ENCODE results near the gene ABL1. TPM values are rescaled to one million over a fixed set of nuclear protein-coding genes. Genes with fewer than 3 reads are reported as not detected.

ABL1 gene
- total RNA-seq, 1 donor from 2014 or later, result 72.6 TPM

GRCh38 chr9:130890870-130891687, 56.0 kb downstream of the ABL1 start:
- DNase-seq (ENCODE audit: low spot score), result no peak

- DNase-seq (ENCODE audit: low spot score), result no peak
Measured at GRCh38 chr9:130891688-130892476, 56.8 kb downstream of the ABL1 start.

- DNase-seq (ENCODE audit: low spot score), result no peak
Measured at GRCh38 chr9:130892477-130893304, 57.6 kb downstream of the ABL1 start.

DNA sequence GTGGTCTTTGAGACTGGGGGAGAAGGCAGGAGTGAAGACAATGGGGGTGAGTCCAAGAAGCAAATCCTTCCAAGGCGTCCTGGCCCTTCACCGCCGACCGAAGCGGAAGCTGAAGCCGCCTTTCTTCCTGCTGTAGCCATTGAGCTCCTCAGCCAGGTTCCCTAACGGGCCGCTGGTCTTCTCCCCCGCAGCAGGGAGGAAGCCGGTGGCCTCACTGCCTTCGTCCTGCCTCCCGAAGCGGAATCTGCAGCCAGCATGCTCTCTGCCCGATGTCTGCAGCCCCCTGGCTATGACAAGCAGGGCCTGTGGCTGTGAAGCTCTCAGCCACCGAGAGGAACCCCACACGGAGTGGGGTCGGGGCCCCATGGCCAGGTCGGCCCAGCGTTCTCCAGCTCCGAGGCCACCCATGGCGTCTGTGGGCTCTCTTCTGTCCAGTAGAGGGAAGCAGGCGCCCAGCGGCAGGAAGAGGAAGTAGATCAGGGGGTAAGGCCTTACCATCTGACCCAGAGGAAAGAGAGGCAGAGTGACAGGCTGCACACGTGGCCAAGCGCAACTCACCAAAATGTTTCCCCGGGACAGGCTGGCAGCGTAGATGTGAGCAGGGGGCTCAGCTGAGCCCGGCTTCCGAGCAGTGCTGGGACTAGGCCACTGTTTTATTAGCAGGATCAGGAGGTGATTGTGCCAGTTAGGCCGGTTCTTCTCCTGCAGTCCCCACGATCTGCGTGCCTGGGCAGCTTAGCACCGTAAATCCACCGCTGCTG, 58.5 kb downstream of the ABL1 start:
- DNase-seq (ENCODE audit: low spot score), result peak; percentile 62

DNA sequence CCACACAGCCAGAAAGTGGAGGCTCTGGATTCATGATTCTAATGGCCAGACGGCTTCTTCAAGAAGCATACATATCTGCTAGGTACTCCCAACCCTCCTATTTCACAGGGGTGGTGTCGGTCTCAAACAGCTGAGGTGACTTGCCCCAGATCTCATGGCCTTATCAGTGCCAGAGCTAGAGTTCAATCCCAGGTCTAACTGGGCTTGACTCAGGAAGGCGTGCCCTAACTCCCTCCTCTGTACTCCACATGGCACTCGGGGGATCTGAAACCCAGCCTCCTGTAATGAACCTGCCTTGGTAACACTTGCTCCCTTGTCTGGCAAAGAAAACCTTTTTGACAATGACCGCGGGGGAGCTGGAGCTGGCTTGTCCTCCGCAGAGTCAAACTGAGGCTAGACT, 59.5 kb downstream of the ABL1 start:
- DNase-seq (ENCODE audit: low spot score), result no peak

DNA sequence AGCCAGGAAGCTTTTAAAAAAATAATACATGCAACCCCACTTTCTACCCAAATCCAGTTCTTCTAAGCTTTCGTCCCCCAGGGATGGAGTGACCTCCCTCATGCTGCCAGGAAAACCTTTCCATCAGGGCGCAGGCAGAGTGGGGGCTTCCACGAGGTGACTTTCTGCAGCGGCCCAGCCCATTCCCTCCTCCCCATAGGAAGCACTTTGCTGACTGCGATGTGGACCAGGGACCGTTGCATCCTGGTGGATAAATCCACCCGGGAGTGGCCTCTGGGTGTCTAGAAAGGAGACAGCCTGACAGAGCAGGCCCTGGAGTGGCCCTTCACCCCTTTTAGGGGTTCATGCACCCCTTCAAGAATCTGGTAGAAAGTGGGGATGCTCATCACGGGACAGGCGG, 60.0 kb downstream of the ABL1 start:
- no peak for DNase-seq (ENCODE audit: low spot score)

GRCh38 chr9:130895481-130896232, 60.6 kb downstream of the ABL1 start:
- DNase-seq (ENCODE audit: low spot score), result no peak

- no peak for DNase-seq (ENCODE audit: low spot score)
Measured at GRCh38 chr9:130896233-130897014, 61.4 kb downstream of the ABL1 start, which contains the start of gene QRFP. Gene QRFP, minus strand, starts transcription at chr9:130896812. Its CDS starts 2,974 bp downstream, at chr9:130893838.

DNA sequence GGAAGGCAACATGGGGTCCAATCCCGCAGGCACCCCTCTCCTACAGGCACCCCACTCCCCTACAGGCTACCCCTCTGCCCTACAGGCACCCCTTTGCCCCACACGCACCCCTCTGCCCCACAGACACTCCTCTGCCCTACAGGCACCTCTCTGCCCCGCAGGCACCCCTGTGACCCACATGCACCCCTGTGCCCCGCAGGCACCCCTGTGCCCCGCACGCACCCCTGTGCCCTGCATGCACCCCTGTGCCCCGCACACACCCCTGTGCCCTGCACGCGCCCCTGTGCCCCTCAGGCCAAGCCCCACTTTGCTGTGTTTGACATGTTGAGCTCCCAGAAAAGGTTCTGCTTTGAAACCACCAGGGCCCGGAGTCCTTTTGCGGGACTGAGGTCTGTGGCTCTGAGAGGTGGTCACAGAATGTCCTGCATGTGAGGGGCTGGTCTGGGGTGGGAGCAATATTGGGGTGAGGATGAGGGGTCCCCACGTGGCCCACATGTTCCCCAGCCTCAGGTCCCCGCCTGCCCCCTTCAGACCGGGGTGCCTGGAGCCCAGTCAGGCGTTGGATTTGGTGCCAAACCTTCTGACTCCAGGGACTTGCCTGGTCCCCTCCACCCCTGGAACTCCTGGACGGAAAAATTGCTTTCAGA, 62.2 kb downstream of the ABL1 start:
- DNase-seq (ENCODE audit: low spot score), result no peak

- no peak for DNase-seq (ENCODE audit: low spot score)
Measured at GRCh38 chr9:130897848-130898551, 62.9 kb downstream of the ABL1 start.

GRCh38 chr9:130898552-130898852, 63.4 kb downstream of the ABL1 start:
- no peak for DNase-seq (ENCODE audit: low spot score)

DNA sequence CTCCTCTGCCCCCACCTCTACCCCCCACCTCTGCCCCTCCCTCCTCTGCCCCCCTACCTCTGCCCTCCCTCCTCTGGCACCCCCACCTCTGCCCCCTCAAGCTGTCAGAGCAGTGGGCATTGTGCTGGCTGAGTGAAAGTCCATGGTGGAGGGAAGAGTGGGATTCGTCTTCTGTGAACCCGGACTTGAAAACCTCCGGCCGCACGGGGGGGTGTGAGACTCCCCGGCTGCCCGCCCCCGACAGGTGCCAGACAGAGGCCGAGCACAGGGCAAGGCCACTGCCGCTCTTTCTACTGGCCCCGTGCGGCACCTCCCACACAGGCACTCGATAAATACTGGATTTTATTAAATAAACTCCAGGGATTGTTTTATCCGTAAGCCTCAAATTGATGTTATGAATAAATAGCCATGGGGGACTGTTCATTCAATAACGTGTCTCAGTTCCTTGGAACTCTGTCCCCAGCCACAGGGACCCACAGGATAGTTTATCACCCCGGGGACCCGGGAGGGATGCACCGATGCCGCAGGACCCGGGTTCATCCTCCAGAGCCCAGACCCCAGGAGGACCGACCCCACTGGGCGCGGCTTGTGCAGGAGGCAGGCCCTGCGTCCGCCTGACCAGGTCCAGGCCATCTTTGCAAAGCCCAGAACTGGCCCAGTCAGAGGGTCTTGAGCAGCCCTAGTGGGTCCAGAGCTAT, 64.1 kb downstream of the ABL1 start:
- DNase-seq (ENCODE audit: low spot score), result no peak

- DNase-seq (ENCODE audit: low spot score), result no peak
Measured at GRCh38 chr9:130900701-130901497, 65.8 kb downstream of the ABL1 start.

- no peak for DNase-seq (ENCODE audit: low spot score)
Measured at GRCh38 chr9:130901498-130902203, 66.6 kb downstream of the ABL1 start.

DNA sequence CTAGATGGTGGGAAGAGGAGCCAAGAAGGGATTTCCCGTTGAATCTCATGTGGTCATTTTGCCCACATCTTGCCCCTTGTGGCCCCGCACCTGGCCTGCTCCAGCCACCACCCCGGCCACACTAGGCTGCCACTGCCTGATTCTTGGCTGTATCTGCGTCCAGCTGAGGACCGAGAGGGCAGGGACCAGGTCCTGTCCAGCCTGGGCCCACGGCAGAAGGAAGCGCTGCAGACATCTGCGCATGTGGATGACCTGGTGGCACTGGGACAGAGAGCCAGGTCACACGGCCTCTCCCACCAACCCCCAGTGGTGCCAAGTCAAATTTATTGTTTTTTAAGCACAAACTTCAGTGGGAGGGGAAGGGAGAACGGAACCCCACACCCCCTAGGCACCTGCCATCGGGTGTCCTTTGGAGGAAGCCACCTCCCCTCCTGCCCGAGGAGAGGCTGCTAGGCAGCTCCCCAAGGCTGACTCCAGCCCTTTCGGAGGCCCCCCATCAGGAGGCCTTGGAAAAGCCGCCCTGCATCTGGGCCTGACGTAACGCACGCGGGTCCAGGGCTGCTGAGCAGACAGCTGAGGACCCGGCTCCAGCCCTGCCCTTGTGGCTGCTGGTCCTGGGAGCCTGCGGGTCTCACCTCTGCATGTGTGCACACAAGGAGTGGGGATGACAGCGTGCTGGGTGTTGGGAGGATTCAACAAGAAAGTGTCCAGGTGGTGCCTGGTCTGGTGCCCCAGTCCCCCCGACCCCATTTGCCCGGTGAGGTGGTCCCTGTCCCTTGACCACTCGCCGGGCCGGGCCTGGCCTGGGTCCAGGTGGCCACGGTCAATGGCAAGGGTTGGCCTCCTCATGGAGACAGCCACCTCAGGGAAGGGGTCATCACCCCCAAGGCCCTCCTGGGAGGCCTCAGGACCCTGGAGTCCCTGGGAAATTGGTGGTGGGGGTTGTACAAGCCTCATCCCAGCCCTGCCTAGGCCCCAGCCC, 67.4 kb downstream of the ABL1 start:
- DNase-seq (ENCODE audit: low spot score), result no peak
